HG03442 (cell line): Measurements from ENCODE around the gene MCF2L2.
"Not testable (repeated sequence)": the region's sequence is repeated elsewhere in the genome, so short reads cannot be mapped to it uniquely, and the experiment has no call there.

Experiments
- ATAC-seq: cut with Tn5 transposase; IDR thresholded peaks from one replicate; pipeline ENCODE4 v1.9.1; 2021; ENCODE audit warnings: mild to moderate bottlenecking, moderate library complexity; ENCODE audit not compliant: unreplicated experiment

The MCF2L2 gene

DNA sequence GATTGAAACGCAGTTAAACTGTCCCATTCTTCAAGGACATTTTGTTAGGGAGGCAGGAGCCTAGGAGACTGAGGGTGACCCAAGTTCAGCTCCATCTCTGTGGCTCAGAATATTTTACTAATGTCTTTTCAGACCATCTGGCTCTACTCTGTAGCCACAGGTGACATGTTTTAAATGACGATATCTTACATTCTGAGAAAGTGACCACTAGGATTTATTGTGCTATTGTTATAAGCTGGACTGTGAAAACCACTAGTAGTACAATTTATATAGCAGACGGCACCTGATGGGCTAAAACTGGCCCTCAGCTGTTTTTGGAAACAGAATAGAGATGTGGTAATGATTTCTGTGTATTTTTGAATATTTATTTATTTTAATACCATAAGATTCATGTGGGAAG lies 55.5 kb downstream of the MCF2L2 start:
- ATAC-seq, result no peak

- ATAC-seq, result not testable (repeated sequence)
Observed at GRCh38 chr3:183371600-183371968, 56.8 kb downstream of the MCF2L2 start.

GRCh38 chr3:183370391-183370790 lies 58.0 kb downstream of the MCF2L2 start:
- ATAC-seq, result no peak

GRCh38 chr3:183369627-183370026 lies 58.8 kb downstream of the MCF2L2 start:
- ATAC-seq, result no peak

GRCh38 chr3:183369117-183369516 lies 59.3 kb downstream of the MCF2L2 start:
- no peak for ATAC-seq

- no peak for ATAC-seq
Observed at GRCh38 chr3:183360971-183361624, 67.3 kb downstream of the MCF2L2 start.

- no peak for ATAC-seq
Observed at GRCh38 chr3:183359036-183359435, 69.4 kb downstream of the MCF2L2 start.

DNA sequence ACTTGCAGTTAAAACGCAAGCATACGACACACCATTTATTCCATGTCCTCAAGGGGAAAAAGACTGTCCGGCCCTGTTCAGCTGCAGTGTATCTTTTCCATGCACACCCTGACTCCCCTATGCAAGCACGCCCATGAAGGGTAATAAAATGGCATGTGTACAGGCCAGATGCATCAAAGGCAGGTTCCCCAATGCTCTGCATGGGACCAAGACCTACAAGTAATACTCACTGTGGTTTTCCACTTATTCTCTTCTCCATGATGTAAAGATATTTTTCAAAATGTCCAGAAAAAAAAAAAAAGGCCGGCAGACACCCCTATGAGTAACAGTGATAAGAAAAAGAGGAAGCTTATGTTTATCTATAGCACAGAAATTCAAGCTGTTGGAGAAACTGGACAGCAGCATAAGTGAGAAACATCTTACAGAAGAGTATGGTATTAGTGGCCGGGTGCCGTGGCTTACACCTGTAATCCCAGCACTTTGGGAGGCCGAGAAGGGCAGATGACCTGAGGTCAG lies 70.8 kb downstream of the MCF2L2 start:
- ATAC-seq, result no peak

- ATAC-seq, result no peak
Observed at GRCh38 chr3:183356920-183357319, 71.5 kb downstream of the MCF2L2 start.

GRCh38 chr3:183354874-183355273 lies 73.5 kb downstream of the MCF2L2 start:
- ATAC-seq, result no peak

DNA sequence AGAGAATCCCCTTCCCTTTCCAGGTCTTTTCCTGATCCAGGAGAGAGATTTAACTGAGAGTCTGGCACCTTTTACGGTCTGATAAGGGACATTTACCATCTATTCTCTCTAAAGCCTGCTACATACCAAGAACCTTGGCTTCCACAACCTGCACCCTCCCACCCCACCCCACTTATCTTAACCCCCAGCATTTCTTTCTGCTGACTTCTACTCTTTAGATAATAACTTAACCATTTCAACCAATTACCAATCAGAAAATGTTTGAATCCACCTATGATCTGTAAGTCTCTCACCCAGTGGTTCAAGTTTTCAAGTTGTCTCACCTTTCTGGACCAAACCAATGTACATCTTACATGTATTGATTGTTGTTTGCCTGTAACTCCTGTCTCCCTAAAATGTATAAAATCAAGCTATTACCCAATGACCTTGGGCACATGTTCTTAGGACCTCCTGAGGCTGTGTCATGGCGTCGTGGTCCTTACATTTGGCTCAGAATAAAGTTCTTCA lies 74.0 kb downstream of the MCF2L2 start:
- ATAC-seq, result no peak

GRCh38 chr3:183353421-183353820 lies 75.0 kb downstream of the MCF2L2 start:
- ATAC-seq, result no peak

GRCh38 chr3:183350164-183350563 lies 78.3 kb downstream of the MCF2L2 start:
- no peak for ATAC-seq

DNA sequence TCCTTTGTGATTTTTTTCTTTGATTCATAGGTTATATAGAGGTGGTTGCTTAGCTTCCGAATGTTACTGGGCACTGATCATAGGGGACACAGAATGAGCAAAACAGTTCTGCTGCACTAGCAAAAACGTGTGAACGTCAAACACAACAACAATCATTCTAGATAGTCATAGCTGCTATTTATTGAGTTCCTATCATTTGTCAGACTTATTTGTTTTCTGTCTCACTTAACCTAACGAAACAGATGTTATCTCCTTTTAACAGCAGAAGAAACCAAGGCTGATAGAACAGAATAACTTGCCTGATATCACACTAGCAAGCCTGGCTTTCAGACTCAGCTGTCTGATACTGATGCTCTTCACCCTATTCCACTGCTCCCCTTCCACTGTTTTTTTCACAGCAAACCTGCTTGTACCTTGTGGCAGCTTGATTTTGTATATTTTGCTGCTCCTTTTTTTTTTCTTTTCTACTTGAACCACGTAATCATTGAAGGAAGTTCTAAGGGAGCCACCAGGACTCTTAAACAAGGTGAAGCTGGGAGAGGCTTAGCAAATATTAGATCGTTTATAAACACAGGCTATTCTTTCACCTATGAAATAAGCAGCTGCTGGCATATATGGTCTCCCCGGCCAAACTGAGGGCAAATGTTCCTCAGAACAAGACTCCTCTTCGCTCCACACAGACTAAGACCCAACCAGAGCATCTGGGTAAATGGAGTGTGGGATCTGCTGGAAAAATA lies 78.8 kb downstream of the MCF2L2 start:
- ATAC-seq, result no peak

DNA sequence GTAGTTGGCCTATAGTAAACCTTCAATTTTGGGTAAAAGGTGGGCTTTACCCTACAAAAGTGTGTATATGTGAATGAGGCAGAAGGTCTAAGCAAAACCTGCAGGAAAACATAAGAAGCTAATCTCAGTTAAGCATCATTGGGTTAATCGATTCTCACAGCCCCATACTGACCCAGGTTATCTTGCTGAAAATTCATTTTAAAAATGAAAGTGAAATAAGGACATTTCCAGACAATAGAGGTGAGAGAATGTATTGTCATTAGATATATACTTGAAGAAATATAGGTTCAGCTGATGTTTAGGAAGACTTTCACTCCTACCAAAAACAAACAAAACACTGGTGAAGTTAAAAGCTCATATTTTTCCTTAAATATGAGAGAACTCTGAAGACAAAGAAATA lies 85.6 kb downstream of the MCF2L2 start:
- ATAC-seq, result no peak

GRCh38 chr3:183341545-183342288 lies 86.7 kb downstream of the MCF2L2 start:
- ATAC-seq, result no peak

DNA sequence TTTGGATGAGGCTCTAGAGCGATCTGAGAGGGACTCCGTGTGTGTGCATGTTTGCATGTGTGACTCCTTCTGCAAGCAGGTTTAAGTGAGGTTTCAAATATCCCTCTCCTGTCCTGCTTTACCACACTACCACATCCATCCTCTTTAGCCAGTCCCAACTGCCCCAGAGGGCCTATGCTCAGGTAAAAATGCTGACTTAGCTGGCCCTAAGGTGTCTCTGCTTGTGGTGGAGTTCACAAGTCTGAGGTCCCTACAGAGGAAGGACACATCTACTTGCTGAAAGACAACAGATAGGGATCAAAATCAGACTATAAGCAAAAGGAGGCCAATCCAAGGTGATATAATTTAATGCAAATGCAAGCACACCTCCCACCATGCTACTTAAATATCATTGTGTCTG lies 88.2 kb downstream of the MCF2L2 start:
- ATAC-seq, result no peak

DNA sequence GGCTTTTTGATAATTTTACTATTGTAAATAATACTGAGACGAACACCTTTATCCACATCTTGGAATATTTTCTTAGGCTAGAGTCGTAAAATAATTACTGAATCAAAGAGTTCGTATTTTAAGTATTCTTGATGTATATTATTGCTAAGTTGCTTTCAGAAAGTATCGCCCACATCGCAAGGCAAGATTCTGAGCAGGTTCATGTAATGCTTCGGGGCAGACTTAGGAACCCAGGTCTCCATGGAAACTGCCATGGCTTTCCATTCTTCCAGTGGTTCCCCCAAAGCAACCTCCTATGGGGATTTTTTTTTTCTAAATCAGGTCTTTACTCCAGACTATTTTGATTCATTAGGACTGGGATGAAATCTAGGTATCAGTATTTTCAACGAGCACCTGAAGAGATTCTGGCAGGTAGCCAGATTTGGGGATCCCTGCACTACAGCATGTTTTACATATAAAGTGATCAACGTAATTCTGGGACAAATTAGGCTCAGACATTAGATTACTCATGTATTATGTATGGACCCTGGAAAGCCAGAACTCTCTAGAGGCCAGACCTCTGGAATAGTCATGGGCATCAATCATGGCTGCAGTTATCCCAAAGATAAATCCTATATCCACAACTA lies 88.8 kb downstream of the MCF2L2 start:
- ATAC-seq, result no peak

- no peak for ATAC-seq
Observed at GRCh38 chr3:183338520-183338919, 89.9 kb downstream of the MCF2L2 start.

DNA sequence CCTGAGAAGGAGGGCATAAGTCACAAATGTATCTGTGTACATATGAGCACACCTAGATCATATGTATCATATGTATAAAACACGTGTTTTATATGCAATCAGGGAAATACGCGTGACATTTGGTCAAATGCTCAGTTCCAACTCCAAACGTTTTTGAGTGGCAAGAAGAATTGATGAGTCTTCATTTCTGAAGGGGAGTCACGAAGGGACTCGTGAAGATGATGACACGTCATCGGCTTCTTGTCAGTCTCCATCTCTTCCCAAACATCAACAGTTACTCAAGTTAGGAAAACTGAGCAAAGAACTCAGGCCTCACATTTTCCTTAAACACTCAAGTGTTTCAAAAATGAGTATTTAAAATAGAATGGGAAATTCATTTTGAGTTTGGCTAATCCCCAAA lies 95.9 kb downstream of the MCF2L2 start:
- no peak for ATAC-seq

DNA sequence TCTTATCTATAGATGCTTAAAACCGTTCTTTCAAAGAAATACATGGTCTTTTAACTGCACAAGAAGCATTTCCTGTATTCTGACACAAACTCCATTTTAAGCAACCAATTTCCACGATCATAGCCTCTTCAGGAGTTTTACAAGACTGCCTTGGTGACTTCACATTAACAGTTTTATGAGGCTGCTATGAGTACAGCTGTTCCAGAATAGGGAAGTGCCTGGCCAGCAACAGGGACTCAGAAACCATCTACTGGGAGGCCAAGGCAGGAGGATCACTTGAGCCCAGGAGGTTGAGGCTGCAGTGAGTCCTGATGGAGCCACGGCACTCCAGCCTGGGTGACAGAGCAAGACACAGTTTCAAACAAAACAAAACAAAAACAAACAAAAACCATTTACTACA lies 96.9 kb downstream of the MCF2L2 start:
- ATAC-seq, result no peak
